Measurements from ENCODE around the gene ARSD.
"Not testable (repeated sequence)": the region's sequence is repeated elsewhere in the genome, so short reads cannot be mapped to it uniquely, and the experiment has no call there.

The ARSD gene

DNA sequence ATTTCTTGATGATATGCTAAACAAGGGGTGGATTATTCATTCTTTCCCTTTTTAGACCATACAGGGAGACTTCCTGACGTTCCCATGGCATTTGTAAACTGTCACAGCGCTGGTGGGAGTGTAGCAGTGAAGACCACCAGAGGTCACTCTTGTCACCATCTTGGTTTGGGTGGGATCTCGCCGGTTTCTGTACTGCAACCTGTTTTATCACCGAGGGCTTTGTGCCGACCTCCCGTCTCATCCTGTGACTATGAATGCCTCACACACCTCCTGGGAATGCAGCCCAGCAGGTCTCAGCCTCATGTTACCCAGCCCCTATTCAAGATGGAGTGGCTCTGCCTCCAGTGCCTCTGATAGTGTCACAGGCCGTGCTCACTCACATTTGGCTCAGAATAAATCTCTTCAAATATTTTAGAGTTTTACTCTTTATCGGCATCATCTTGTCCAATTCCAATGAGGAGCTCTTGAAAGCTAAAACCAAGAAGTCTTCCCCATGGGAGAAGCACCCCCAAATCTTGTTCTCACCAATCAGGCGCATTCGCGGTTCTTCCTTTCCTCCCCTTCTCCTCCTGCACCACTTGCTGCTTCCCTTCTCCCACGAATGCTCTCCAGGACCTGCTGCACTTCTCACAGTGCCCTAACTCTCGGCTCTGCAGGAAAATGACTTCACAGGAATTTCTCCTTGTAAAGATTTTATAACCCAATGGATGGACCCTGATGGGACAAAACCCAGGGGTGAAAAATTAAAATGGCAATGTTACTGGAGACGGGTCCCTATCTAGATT lies 39.2 kb downstream of the ARSD start:
- not testable (repeated sequence) for DNase-seq

DNA sequence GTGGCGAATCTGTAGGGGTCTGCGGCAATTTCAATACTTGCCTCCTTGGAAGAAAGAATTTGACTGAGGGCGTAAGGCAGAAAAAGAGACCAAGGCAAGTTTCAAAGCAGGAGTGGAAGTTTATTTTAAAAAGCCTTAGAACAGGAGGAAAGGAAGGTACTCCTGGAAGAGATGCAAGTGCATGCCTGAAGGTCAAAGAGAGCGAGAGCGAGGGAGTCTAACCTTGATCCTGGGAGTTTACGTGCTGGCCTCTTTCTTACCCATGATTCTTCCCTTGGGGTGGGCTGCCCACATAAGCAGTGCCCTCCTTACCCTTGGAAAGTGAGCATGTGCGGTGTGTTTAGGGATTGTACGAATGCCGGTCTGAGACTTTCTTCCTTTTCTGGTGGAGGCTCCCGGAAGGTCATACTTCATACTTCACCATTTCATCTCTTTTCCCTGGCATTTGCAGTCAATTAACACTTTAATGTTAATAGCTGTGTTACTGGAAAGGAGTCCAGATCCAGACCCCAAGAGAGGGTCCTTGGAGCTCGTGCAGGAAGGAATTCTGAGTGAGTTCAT lies 40.0 kb downstream of the ARSD start:
- DNase-seq, result no peak

DNA sequence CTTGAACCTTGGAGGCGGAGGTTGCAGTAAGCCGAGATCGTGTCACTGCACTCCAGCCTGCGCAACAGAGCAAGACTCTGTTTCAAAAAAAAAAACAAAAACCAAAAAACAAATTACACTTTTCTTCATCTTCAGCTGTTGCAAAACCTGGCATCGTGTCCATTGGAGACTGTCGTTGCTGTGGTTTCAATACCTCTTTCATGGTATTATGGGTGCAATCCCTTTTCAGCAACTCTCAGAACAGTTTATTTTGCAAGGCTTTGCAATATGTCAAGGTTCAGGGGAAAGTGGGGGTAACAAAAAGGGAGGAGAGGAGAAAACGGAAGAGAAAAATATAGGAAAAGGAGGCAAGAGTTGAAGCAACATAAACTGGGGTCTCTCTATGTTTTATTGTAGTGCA lies 40.8 kb downstream of the ARSD start:
- DNase-seq, result no peak

DNA sequence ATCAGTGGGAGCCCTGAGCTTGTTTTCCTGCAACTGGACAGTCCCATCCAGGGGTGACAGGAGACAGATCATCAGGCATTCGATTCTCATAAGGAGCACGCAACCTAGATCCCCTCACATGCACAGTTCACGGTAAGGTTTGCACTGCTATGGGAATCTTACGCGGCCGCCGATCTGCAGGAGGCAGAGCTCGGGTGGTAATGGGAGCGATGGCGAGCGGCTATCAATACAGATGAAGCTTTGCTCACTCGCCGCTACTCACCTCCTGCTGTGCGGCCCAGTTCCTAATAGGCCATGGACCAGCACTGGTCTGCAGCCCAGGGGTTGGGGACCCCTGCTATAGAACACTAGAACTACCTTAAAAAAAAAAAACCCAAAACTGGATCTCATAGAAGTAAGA lies 45.4 kb downstream of the ARSD start:
- DNase-seq, result no peak

DNA sequence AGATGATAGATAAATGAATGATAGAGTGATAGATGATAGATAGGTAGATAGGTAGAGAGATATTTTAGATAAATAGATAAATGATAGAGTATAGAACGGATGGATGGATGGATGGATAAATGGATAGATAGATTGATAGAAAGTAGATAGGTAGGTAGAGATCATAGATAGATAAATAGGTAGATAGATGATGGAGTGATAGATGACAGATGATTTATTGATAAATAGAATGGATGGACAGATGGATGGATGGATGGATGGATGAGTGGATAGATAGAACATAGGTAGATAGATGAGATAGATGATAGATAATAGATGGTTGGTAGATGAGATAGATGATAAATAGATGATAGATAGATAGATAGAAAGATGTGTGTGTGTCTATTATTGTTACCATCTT lies 49.5 kb downstream of the ARSD start:
- no peak for DNase-seq

DNA sequence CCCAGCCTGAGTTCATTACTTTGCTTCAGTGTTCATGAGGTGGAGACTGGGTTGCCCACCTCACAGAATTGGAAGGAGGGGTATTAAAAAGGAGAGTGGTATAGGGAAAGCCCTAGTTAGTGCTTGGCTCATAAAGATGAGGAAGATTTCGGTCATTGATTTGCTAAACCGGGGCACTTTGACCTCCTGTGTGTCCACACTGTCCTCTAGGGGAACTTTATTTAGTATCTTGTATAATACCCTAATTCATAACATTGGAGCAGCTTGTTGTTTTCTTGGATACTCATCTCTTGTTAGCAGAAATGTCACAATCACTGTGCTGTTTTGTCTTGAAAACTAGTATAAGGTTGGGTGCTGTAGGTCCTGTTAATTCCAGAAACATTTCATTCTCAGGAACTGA lies 50.6 kb downstream of the ARSD start:
- no peak for DNase-seq

DNA sequence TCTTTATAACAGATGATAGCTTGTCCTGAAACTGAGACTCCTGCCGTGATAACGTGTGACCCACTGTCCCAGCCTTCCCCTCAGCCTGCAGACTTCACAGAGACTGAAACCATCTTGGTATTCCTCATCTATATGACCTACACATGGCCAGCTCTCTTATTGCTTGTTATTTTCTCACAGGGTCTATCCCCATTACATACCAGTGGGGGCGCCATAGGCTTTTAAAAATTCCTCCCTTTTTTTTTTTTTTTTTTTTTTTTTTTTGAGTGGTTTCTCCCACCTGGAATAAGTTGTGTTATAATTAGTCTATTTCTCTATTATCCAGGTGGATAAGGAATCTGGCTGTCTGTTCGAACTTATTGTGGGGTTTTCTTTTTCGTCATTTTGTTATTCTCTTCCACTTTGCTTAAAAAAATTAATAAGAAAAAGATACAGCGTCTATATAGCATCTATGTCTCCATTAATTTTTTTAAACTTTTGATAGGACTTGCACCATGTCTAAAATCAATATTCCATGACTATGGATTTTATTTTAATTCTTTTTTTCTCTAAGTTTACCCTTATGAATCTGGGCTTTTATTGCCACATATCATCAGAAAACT lies 53.2 kb downstream of the ARSD start:
- no peak for DNase-seq

DNA sequence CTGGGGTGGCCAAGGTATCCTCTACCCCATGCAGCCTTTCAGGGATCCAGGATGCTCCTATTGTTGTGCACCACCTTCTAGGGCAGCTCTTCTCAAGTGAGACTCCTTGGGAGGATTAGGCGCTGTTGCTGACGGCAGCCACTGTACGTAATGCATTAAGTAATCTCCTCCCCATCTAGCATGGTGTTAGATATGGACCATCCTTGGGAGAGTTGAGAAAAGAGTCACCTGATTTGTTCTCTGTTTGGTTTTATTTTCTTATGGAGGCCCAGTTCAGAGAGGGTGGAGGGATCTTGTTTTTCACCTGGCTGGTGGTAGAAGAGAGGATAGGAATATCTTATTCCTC lies 54.0 kb downstream of the ARSD start:
- no peak for DNase-seq

DNA sequence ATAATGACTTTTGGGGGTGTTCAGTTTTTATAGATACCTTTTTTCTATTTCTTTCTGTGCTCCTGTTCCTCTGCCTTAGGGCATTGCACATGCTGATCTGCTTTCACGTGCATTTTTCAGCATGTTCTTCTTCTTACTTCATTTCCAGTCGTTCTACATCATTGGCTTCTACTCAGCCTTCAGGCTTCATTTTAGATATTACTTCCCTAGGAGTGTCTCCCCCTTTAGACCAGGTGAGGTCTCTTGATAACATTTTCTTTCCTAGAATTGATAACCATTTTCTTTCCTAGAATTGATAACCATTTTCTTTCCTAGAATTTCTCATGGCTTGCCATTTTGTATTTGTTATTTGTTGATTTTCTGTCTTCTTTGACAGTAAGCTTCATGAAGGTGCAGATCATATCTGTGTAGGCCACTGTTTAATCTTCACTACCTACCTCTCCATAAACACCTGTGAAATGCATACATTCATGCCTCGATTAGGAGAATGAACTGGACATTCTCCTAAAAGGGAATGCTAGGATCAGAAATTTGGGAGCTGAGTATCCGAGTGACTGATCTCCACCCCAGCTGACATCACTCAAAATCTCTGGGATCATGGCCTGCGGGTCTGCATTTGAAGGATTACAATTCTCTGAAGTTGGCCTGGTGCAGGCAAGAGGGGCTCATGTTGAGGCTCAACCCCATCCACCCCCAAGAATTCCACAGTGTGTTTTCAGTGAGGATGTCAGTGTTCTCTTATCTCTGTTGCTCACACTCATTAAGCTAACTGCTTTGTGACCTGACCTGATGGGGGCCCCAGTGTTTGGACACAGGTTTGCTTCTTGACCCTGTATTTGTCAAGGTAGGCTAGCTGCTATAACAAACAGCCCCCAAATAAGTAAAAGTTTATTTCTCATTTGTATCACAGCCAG lies 54.7 kb downstream of the ARSD start:
- no peak for DNase-seq

DNA sequence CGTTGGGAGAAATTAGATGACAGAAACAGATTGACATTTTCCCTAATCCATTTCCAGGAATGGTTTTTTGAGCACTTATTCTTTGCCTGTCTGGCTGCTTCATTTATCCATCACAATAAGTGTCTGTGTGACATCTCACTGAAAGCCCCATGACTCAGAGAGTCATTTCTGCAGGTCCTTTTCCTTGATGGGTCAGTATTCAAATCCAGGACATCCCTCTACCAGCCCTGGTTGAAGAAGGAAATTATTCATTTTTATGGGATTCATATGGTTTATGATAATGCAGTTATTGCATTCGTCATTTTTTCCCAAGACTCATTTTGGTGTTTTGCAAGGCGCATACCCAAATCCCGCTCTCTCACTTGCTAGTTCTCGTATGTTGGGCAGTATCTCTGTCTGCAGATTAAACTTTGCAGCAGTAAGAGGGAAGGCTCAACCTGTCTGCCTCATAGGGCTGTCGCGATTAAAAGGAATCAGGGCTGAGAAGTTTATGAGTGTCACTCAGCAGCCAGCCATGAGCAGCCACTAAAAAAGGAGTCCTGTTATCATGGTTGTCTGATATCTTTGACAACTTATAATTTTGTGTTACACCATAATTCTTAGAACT lies 56.4 kb downstream of the ARSD start:
- no peak for DNase-seq

DNA sequence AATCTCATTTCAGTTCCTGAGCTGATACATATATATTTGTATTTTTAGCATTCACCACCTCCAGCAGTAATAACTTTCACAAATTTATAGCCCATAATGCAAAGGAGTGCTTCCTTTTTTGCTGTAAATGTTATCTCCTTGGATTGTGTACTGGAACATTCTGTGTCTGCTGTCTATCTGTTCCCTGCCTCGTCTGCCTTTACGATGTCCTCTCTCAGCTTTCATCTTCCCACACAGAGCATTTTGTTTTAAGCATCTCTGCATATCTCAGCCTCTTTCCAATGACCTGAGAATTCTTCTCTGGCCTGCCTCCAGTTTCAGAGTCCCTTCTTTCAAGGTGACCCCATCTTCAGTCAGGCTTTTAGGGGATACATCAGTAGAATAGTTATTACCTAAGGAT lies 57.3 kb downstream of the ARSD start:
- DNase-seq, result no peak

DNA sequence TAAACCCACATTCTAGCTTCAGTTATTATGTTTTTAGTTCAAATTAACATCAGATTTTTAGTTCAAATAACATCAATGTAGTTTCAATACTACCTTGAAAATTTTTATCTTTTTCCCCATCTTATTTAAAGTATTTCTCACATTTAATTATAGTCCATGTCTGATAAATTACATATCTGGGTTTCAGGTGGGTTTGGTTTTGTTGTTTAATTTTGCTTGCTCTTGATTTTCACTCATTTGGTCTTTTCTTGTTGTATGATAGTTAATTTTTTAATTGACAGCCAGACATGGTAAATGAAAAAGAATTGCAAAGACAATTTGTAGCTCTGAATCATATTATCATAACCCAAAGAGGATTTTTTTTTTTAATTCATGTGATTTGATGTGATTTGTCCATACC lies 58.5 kb downstream of the ARSD start:
- no peak for DNase-seq

DNA sequence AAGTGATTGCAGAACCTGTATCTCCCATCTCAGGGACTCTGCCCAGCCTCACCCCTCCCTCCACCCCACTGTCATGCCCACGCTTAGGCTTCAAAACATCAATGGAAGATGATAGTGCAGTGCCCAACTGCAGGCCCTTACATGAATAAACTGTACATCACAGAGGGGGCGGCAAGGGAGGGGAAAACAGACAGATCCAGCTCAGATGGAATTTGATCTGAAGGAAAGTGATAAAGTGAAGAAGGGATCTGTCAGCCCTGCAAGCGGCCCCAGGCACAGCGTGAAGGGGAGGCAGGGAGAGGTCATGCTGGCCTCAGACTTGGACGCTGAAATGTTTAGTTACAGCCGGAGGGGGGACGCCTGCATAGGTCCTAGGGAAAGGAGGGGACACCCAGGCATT lies 61.9 kb downstream of the ARSD start:
- no peak for DNase-seq

DNA sequence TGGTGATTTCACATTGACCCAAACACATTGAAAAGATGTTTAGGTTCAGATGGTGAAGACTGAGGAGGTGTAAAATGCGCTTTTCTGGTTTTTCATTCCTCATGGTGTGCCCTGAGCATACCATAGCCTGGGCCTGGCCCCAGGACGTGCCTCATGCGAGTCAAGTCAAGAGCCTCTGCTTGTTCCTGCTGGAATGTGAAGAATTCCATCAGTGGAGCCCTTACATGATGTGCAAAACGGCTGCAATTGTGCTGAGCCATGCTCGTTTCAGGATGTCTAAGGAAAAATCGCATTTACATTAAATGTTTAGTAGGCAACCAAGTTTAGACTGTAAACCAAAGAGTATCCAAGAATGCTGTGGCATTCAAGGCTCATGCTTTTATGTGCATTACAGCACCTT lies 65.5 kb downstream of the ARSD start:
- DNase-seq, result no peak

DNA sequence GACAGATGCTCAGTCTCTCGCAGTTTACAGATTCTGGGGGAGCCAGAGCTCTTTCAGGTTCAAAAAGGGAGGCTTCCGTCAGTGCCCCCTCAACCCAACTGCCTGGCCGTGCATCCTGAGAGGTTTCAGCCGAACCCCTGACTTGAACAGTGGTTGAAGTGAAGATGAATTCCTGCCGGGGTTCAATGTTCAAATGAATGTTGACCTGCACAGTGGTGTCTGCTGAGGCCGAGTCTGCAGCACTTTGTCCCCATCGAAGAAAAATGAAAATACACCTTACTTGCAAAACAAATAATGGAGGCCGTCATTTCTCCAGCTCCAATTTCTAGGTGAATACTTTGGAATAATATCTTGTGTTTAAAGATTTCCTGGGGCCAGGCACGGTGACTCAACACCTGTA lies 66.7 kb downstream of the ARSD start:
- no peak for DNase-seq

DNA sequence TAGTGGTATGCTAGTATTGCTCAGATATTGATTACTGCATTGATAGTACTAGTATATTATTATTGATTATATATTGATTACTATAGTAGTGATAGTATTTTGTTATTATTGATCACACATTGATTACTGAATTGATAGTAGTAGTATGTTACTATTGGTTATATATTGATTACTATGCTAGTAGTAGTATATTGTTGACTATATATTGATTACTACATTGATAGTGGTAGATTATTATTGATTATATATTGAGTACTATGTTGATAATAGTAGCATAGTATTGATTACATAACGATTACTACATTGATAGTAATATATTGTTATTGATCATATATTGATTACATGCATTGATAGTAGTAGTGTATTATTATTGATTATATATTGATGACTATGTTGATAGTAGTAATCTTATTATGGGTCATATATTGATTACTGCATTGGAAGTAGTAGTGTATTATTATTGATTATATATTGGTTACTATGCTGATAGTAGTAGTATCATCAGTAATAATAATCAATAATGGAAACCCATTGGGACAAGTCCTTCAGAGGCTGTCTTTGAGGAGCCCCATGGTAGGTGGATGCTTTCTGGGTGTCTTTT lies 69.8 kb downstream of the ARSD start:
- DNase-seq, result no peak

DNA sequence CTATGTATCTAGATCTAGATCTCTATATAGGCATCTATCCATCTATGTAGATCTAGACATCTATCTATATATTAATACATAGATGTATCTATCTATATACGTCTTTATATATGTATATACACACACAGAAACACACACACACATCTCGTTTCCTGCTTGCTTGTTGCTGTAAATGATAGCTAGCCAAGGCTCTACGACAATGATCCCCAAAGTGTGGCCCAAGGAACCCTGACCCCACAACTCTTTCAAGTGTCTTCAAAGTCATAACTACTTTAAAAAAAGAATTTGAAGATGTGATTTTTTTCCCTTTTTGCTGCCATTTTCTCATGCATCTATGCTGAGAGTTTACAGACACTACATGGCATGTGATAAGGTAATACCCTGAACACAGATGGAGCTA lies 71.6 kb downstream of the ARSD start:
- DNase-seq, result no peak

DNA sequence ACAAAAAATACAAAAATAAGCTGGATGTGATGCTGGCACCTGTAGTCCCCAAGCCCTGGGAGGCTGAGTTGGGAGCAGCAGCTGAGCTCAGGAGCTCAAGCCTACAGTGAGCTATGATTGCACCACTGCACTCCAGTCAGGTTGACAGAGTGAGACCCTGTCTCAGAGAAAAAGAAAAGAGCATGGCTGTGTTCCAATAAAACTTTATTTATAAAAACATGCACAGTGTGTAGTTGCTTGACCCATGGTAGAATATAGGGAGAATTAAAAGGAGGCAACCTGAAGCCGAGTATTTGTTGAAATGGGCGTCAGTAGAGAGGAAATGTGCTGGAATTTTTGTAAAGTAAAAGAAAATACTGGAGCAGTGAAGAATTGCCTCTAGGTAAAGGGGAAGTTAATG lies 73.4 kb downstream of the ARSD start:
- DNase-seq, result no peak

DNA sequence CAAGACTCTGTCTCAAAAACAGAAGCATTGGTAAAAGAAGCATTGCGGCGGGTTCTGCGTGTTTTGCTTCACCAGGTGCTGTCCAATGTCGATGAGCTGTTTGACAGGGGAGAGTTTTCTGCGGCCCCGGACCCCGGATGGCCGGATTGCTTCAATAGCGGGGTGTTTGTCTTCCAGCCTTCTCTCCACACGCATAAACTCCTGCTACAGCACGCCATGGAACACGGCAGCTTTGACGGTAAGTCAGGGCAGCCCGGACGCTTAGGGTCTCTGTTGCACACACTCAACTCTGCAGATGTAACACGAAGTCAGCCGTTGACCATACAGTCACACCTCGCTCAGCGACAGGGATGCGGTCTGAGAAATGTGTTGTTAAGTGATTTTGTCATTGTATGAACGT lies 74.2 kb downstream of the ARSD start:
- no peak for DNase-seq

All from bone marrow (tissue), 2 donors.